ENCODE measurements around the gene HEXIM1.
A peak's percentile ranks its signal among the peaks of the same experiment; 100 is the strongest.

Gene HEXIM1, protein sequence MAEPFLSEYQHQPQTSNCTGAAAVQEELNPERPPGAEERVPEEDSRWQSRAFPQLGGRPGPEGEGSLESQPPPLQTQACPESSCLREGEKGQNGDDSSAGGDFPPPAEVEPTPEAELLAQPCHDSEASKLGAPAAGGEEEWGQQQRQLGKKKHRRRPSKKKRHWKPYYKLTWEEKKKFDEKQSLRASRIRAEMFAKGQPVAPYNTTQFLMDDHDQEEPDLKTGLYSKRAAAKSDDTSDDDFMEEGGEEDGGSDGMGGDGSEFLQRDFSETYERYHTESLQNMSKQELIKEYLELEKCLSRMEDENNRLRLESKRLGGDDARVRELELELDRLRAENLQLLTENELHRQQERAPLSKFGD

GRCh38 chr17:45148183-45149036 is at the start of gene HEXIM1:
TSS of gene HEXIM1 (plus strand) at chr17:45148475. CDS start at chr17:45149191, 716 bp downstream.
- peak; percentile 99 for DNase-seq

GRCh38 chr17:45098869-45099616 is 49.2 kb upstream of the HEXIM1 start:
- DNase-seq, result peak; percentile 67 to 77

GRCh38 chr17:45101546-45101882 is 46.8 kb upstream of the HEXIM1 start:
- DNase-seq, result no peak

GRCh38 chr17:45101883-45102811 is 46.1 kb upstream of the HEXIM1 start:
- DNase-seq, result no peak

GRCh38 chr17:45102856-45103255 is 45.4 kb upstream of the HEXIM1 start:
- no peak for DNase-seq

DNA sequence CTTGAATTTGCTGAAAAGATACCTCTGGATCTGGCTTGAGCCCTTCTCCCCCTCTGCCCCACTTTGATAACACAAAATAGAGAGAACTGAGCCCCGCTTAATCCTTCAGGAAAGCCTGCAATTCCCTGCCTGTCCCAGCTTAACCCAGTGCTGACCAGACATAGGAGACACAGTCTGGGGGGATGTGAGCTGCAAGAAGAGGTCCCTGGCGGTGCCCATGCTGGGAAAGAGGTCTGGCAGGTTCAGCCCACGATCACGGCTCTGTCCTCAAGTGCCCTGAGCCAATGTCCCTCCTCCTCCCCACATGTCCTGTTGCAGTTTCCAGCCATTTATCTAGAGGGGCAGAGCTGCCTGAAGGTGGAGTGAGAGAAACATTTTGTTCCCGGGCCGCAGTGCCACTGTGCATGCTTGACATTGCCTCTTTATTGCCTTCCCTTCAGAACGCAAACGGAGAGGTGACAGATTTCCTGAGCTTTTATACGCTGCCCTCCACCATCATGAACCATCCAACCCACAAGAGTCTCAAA is 44.9 kb upstream of the HEXIM1 start:
- no peak for DNase-seq

GRCh38 chr17:45104029-45104428 is 44.2 kb upstream of the HEXIM1 start:
- DNase-seq, result no peak

DNA sequence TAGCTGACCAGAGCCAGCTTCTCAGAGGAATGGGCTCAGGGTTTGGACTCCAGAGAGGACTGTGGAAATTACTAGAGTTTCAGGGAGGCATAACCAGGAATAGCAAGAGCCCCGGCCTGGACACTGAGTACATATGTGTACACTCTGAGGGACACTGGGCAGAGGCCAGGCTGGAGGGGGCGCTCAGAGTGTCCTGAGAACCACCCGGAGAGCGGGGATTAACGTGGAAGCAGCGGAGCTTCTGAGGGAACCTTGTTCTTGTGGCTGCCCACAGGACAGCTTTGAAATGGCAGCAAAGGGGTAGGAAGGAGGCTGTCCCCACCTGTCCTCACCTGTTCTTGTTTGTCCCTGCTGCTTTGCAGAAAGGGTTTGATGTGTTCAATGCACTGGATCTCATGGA is 43.8 kb upstream of the HEXIM1 start:
- DNase-seq, result no peak

GRCh38 chr17:45104907-45105624 is 43.2 kb upstream of the HEXIM1 start:
- no peak for DNase-seq

GRCh38 chr17:45106096-45106495 is 42.2 kb upstream of the HEXIM1 start:
- DNase-seq, result no peak

- DNase-seq, result no peak
These were observed 41.7 kb upstream of the HEXIM1 start for GRCh38 chr17:45106582-45106981.

DNA sequence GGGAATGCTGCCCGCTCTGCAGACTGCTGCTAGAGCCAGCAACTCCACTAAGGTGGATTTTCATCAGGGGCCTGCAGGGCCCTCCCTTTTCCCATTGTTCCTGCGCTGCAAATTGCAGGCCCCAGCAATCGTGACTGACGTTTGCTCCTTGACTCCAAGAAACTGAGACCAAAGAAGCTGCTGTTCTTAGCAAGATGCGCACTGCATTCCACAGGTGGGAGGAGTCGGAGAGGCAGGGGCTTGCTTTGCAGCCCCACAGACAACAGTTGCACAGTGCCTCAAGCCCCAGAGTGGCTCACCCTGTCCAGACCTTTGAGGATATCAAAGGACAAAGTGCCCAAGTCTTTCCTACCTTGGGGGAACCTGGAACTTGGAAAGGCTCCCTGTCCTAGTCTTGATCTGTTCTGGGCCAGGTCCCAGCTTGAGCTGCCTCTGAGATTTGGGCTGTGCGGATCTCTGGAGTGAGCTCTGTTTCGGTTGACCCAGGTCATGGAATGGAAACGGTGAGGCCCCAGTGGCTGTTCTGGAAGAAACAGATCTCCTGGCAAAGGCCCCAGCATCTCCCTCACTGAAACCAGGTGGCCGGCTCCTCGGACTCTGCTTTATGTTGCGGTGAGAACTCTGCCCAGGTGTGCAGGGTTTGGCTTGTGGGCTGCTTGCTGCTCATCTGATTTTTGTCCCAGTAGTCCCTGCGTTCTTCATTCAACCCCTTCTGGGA is 40.8 kb upstream of the HEXIM1 start:
- no peak for DNase-seq

GRCh38 chr17:45108051-45108450 is 40.2 kb upstream of the HEXIM1 start:
- no peak for DNase-seq

- no peak for DNase-seq
These were observed 39.4 kb upstream of the HEXIM1 start for GRCh38 chr17:45108595-45109521.

DNA sequence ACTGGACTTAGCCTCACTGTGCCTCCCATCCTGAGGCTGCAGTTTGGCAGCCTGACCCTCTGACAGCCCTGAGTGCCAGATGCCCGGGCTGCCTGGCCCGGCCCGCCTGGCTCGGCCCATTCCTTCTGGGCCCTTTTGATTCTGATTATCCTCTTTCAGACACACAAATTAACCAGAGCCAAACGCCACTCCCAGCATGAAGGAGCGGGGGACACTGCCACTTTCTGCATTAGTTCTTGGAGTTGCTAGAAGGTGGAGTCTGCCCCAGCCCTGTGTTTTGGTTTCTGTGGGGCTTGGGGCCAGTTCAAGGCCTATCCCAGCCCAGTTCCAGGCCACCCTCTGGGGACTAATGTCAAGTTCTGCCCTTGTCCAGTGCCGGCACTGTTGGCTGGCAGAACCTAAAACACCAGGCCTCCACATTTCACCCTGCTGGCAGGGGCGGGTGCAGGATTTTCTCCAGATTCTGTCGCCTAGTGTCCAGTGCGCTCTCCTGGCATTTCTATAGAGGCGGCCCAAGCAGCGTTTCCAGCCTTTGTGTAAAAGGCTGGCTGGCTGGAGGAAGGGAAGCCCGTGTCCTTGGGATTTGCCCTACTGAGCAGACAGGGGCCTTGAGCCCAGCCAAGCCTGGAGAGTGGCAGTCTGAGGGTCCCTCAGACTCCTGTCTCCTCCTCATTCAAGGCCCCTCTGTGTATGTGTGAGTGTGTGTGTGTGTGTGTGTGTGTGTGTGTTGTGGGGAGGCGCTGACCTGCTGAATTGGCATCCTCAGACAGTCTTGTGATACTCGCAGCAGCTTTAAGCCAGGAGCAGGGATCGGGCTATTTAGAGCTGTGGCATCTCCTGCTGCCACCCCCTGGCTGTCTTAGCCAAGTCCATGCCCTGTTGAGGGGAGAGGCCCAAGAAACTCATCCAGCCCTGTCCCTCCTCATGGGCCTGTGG is 37.3 kb upstream of the HEXIM1 start:
- no peak for DNase-seq

DNA sequence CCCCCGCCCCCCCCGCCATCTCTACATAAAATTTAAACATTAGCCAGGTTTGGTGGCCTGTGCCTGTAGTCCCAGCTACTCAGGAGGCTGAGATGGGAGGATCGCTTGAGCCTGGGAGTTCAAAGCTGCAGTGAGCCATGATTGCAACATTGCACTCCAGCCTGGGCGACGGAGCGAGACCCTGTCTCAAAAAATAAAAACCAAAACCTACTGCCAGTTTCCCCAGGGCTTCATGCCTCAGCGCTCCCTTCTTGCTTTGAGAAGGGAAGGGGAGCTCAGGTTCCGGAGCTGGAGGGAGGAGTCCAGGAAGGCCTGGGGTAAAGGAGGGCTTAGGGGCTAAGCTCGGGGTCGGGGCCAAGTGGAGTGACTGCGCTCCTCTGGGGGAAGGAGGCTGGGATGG is 36.4 kb upstream of the HEXIM1 start:
- DNase-seq, result no peak

DNA sequence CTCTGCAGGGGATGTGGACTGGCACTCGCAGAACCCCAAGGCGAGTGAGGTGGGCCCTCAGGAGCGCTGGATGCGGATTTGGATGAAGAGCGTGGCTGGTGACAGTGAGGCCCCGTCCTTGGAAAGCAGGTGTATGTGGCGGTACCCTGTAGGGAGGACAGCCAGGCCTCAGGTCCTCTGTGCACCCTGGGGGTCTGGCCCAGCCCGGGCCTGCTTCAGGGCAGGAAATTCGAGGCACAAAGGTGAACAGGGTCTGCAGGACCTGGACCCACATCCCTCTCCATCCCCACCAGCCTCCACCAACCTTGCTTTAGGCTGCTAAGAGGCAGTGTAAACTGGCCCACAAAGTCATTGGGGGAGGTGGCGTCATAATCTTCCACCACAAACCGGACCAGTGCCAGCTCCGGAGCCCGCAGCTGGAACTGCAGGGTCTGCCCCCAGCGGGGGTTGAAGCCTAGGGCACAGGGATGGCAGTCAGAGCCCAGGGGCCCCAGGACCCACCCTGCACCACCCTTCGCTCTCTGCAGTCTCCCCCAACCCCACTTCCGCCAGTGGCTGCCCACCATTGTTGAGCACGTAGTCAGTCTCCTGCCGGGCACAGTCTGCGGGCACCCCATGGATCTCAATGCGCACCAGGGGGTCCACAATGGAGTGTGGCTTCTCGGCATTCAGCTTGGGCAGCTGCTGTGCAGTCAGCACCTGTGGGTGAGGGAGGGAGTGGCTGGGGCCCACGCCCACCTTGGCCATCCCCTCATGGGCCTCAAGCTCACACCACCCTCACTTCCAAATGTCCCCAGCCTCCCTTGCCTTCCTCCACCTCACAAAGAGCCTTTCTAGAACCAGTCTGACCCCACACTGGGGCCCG is 35.5 kb upstream of the HEXIM1 start:
- no peak for DNase-seq

- DNase-seq, result no peak
These were observed 34.9 kb upstream of the HEXIM1 start for GRCh38 chr17:45113424-45113754.
